Mesendoderm (in vitro differentiated cells): ENCODE data around the gene CLSTN1.

Source experiments
- DNase-seq: peaks from one replicate; pipeline ENCODE4 v3.0.0; 2013
- H2AK5ac ChIP-seq: 2 replicates; pipeline ENCODE4 v1.6.1; 2013; ENCODE audit warnings: low read length, inconsistent platforms
- H2BK120ac ChIP-seq: 2 replicates; pipeline ENCODE4 v1.6.1; 2013; ENCODE audit warnings: low read depth, mild to moderate bottlenecking, low read length, moderate library complexity, mixed read lengths
- H2BK15ac ChIP-seq: replicated peaks from 2 replicates; pipeline ENCODE4 v1.6.1; 2013; ENCODE audit warnings: low read depth, mild to moderate bottlenecking, moderate library complexity
- H2BK5ac ChIP-seq: 2 replicates; pipeline ENCODE4 v1.6.1; 2013; ENCODE audit warnings: low read length, inconsistent platforms
- H3K18ac ChIP-seq: 2 replicates; pipeline ENCODE4 v1.6.1; 2013; ENCODE audit warnings: mild to moderate bottlenecking, low read length, mixed read lengths
- H3K23ac ChIP-seq: one replicate; pipeline ENCODE4 v1.6.1; 2013; ENCODE audit warnings: low read length
- H3K27ac ChIP-seq: 2 replicates; pipeline ENCODE4 v1.5.1; 2013; ENCODE audit warnings: low read depth, mild to moderate bottlenecking, inconsistent platforms, low read length, moderate library complexity
- H3K27me3 ChIP-seq: 2 replicates; pipeline ENCODE4 v1.6.1; 2013; ENCODE audit warnings: low read length, control low read depth, mild to moderate bottlenecking, inconsistent platforms; ENCODE audit not compliant: insufficient read depth, poor library complexity
- H3K36me3 ChIP-seq: 2 replicates; pipeline ENCODE4 v1.6.1; 2013; ENCODE audit warnings: low read length, inconsistent platforms; ENCODE audit not compliant: control insufficient read depth, insufficient read depth
- H3K4ac ChIP-seq: one replicate; pipeline ENCODE4 v1.6.1; 2013; ENCODE audit warnings: low read depth, mild to moderate bottlenecking, low read length, moderate library complexity
- H3K4me1 ChIP-seq: 2 replicates; pipeline ENCODE4 v1.6.1; 2013; ENCODE audit warnings: low read depth, low read length, inconsistent platforms; ENCODE audit not compliant: control insufficient read depth
- H3K4me2 ChIP-seq: 2 replicates; pipeline ENCODE4 v1.6.1; 2013; ENCODE audit warnings: low read length
- H3K4me3 ChIP-seq: 2 replicates; pipeline ENCODE4 v1.5.1; 2013; ENCODE audit warnings: mild to moderate bottlenecking, low read length
- H3K56ac ChIP-seq: one replicate; pipeline ENCODE4 v1.6.1; 2013; ENCODE audit warnings: low read length
- H3K79me1 ChIP-seq: 2 replicates; pipeline ENCODE4 v1.6.1; 2013; ENCODE audit warnings: low read length, inconsistent platforms
- H3K79me2 ChIP-seq: 2 replicates; pipeline ENCODE4 v1.6.1; 2013; ENCODE audit warnings: mild to moderate bottlenecking, low read length; ENCODE audit not compliant: control insufficient read depth, insufficient read depth
- H3K9ac ChIP-seq: 2 replicates; pipeline ENCODE4 v1.6.1; 2013; ENCODE audit warnings: low read length, inconsistent platforms
- H4K5ac ChIP-seq: one replicate; pipeline ENCODE4 v1.6.1; 2013; ENCODE audit warnings: low read length
- H4K8ac ChIP-seq: one replicate; pipeline ENCODE4 v1.6.1; 2013; ENCODE audit warnings: low read depth, mild to moderate bottlenecking, control low read depth, low read length, moderate library complexity
- WGBS: extraction: QIAGEN DNeasy Blood & Tissue Kit; methylation state at CpG from one replicate; pipeline ENCODE4 v1.1.7; 2013; ENCODE audit warnings: low lambda C conversion rate, missing lambda C conversion rate; ENCODE audit not compliant: insufficient coverage; ENCODE audit errors: extremely low coverage; 5-methylcytosine and 5-hydroxymethylcytosine counted together

CLSTN1 gene

DNA sequence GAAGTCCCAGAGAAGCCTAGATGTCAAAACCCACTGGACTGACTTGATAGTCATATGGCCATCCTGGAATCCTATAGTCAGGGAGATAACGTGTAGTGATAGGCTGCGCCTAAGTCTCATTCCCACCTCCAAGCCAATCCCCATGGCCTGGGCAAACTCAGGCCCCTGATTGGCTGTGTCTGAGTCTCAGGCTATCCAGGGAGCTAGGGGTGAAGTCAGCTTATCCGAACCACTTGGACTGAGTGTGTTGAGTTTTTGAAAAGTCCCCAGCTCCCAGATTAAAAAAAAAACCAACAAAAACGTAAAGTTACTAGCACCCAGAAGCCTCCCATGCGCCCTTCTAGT, 120.6 kb downstream of the CLSTN1 start:
- Histone ChIP-seq H3K4me1 (no peaks in the 10 kb centered on the region), H4K5ac (no peak overlapping the region), H3K79me1 (no peaks in the 10 kb centered on the region), H4K8ac (no peak overlapping the region), H3K23ac (no peak overlapping the region), H2AK5ac (no peak overlapping the region), H3K56ac (no peak overlapping the region), H3K27me3 (no peaks in the 10 kb centered on the region), H3K9ac (no peak overlapping the region), H3K4me2 (no peak overlapping the region), H3K4ac (no peak overlapping the region), H3K27ac (no peak overlapping the region), H3K4me3 (no peak overlapping the region), H3K36me3 (no peaks in the 10 kb centered on the region), H3K18ac (no peak overlapping the region), H2BK120ac (no peak overlapping the region), H3K79me2 (no peaks in the 10 kb centered on the region), H2BK5ac (no peak overlapping the region), H2BK15ac (no peak overlapping the region)
- no peak for DNase-seq
- WGBS: no CpG with 5 or more reads among the region's 5 CpGs

DNA sequence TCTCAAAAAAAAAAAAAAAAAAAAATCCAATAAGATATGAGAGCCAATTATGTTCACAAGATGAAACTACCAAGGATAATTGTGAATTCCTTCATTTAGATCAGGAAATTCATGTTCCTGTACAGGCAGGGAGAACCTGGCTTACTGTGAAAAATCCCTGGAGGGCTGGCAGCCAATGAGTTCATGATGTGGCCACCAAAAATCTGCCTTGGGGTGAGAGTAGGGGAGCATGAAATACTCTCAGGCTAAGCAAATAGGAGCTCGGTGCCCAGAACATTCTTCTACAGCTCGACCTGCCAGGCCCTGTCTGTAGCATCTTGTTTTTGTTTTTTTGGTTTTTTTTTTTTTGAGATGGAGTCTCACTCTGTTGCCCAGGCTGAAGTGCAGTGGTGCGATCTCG, 122.1 kb downstream of the CLSTN1 start:
- no CpG with 5 or more reads among the region's 4 CpGs for WGBS
- H3K27me3 ChIP-seq: no peaks in the 10 kb centered on the region
- no peak overlapping the region for H2BK5ac ChIP-seq
- no peak overlapping the region for H2AK5ac ChIP-seq
- no peak overlapping the region for H3K9ac ChIP-seq
- no peak overlapping the region for H3K4me3 ChIP-seq
- H4K8ac ChIP-seq: no peak overlapping the region
- H3K56ac ChIP-seq: no peak overlapping the region
- H3K4me1 ChIP-seq: no peaks in the 10 kb centered on the region
- H3K79me2 ChIP-seq: no peaks in the 10 kb centered on the region
- no peaks in the 10 kb centered on the region for H3K79me1 ChIP-seq
- H2BK15ac ChIP-seq: no peak overlapping the region
- no peak overlapping the region for H3K27ac ChIP-seq
- DNase-seq: no peak
- H3K23ac ChIP-seq: no peak overlapping the region
- H4K5ac ChIP-seq: no peak overlapping the region
- no peaks in the 10 kb centered on the region for H3K36me3 ChIP-seq
- H3K18ac ChIP-seq: no peak overlapping the region
- no peak overlapping the region for H3K4ac ChIP-seq
- no peak overlapping the region for H2BK120ac ChIP-seq
- H3K4me2 ChIP-seq: no peak overlapping the region

DNA sequence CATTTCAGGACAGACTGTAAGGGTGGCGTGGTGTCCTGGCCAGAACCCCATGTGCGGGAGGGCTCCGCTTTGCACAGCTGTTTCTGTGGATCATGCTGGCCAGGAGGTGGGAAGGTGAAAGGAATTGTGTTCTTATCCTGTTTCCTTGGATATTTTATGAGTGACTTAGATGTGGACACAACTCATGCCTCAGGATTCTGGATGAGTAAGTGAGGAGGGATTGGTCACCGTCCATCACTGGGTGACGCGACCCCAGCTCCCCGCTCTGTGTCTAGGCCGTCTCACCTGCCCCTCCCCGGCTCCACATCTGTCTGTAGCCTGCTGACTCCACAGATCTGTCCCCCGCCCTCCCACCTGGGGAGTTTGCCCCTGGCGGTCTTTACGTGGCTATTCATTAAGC, 123.4 kb downstream of the CLSTN1 start:
- H3K36me3 ChIP-seq: no peaks in the 10 kb centered on the region
- no peak overlapping the region for H2BK120ac ChIP-seq
- H2BK5ac ChIP-seq: no peak overlapping the region
- no peak overlapping the region for H3K56ac ChIP-seq
- no peaks in the 10 kb centered on the region for H3K27me3 ChIP-seq
- no peak overlapping the region for H2BK15ac ChIP-seq
- no peaks in the 10 kb centered on the region for H3K79me2 ChIP-seq
- H3K4ac ChIP-seq: no peak overlapping the region
- H4K5ac ChIP-seq: no peak overlapping the region
- WGBS: no CpG with 5 or more reads among the region's 12 CpGs
- H4K8ac ChIP-seq: no peak overlapping the region
- no peak for DNase-seq
- H3K23ac ChIP-seq: no peak overlapping the region
- no peak overlapping the region for H3K4me2 ChIP-seq
- no peak overlapping the region for H3K9ac ChIP-seq
- H3K18ac ChIP-seq: no peak overlapping the region
- no peaks in the 10 kb centered on the region for H3K4me1 ChIP-seq
- H3K79me1 ChIP-seq: no peaks in the 10 kb centered on the region
- H2AK5ac ChIP-seq: no peak overlapping the region
- H3K27ac ChIP-seq: no peak overlapping the region
- H3K4me3 ChIP-seq: no peak overlapping the region

DNA sequence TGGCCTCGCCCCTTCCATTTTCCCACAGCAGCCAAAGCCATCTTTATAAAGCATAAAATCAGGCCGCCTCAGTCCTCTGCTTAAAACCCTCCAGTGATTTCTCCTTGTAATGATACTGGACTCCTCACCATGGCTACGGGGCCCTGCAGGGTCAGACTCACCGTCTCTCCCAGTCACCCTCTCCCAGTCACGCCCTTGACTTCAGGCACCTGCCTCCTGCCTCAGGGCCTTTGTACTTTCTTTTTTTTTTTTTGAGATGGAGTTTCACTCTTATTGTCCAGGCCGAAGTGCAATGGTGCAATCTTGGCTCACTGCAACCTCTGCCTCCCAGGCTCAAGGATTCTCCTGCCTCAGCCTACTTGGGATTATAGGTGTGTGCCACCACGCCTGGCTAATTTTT, 124.4 kb downstream of the CLSTN1 start:
- Histone ChIP-seq H3K36me3 (no peaks in the 10 kb centered on the region), H3K4me1 (no peaks in the 10 kb centered on the region), H4K8ac (no peak overlapping the region), H3K79me2 (no peaks in the 10 kb centered on the region), H3K79me1 (no peaks in the 10 kb centered on the region), H2BK15ac (no peak overlapping the region), H3K23ac (no peak overlapping the region), H3K56ac (no peak overlapping the region), H2BK5ac (no peak overlapping the region), H3K27me3 (no peaks in the 10 kb centered on the region), H2BK120ac (no peak overlapping the region), H3K18ac (no peak overlapping the region), H3K4ac (no peak overlapping the region), H3K4me3 (no peak overlapping the region), H2AK5ac (no peak overlapping the region), H3K27ac (no peak overlapping the region), H4K5ac (no peak overlapping the region), H3K9ac (no peak overlapping the region), H3K4me2 (no peak overlapping the region)
- no CpG with 5 or more reads among the region's 7 CpGs for WGBS
- DNase-seq: no peak

DNA sequence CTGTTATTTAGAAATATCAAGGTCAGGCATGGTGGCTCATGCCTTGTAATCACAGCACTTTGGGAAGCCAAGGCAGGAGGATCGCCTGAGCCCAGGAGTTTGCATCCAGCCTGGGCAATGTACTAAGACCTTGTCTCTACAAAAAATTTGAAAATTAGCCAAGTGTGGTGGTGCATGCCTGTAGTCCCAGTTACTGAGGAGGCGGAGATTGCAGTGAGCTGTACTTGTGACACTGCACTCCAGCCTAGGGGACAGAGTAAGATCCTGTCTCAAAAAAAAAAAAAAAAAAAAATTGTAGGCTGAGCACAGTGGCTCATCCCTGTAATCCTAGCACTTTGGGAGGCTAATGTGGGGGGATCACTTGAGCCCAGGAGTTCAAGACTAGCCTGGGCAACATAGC, 127.0 kb downstream of the CLSTN1 start:
- H2AK5ac ChIP-seq: no peak overlapping the region
- H3K36me3 ChIP-seq: no peaks in the 10 kb centered on the region
- H3K56ac ChIP-seq: no peak overlapping the region
- H2BK5ac ChIP-seq: no peak overlapping the region
- no peak overlapping the region for H4K8ac ChIP-seq
- no CpG with 5 or more reads among the region's 2 CpGs for WGBS
- H3K4me3 ChIP-seq: no peak overlapping the region
- no peaks in the 10 kb centered on the region for H3K4me1 ChIP-seq
- no peak overlapping the region for H3K23ac ChIP-seq
- H2BK120ac ChIP-seq: no peak overlapping the region
- H4K5ac ChIP-seq: no peak overlapping the region
- H3K4ac ChIP-seq: no peak overlapping the region
- DNase-seq: no peak
- no peaks in the 10 kb centered on the region for H3K79me1 ChIP-seq
- no peak overlapping the region for H3K27ac ChIP-seq
- no peak overlapping the region for H3K4me2 ChIP-seq
- H3K27me3 ChIP-seq: no peaks in the 10 kb centered on the region
- no peak overlapping the region for H2BK15ac ChIP-seq
- H3K18ac ChIP-seq: no peak overlapping the region
- no peaks in the 10 kb centered on the region for H3K79me2 ChIP-seq
- H3K9ac ChIP-seq: no peak overlapping the region

DNA sequence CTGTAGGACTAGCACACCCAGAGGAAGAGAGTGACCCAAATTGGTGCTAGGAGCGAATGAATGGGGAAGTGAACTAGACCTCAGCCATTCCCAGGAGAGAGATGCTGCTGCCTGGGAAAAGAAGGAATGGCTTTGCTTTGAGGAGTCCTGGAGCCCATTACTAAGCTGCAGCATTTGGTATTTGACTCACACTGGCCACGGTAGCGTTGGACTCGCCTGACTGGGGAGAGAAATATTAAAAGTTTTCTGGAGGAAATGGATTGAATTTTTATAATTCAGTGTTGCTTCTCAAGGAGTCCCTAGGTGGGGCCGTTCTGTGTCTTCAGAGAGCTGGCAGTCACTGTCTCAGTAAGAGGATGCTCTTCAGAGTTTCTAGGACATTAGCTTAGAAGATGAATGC, 132.1 kb downstream of the CLSTN1 start:
- no peaks in the 10 kb centered on the region for H3K79me2 ChIP-seq
- no peak overlapping the region for H3K18ac ChIP-seq
- H3K4me2 ChIP-seq: no peak overlapping the region
- no peak for DNase-seq
- H3K56ac ChIP-seq: no peak overlapping the region
- H2BK120ac ChIP-seq: no peak overlapping the region
- H3K27me3 ChIP-seq: peaks cover 9% of the 10 kb centered on the region
- no peak overlapping the region for H2BK15ac ChIP-seq
- H2BK5ac ChIP-seq: no peak overlapping the region
- peaks cover 2% of the 10 kb centered on the region for H3K4me1 ChIP-seq
- no peak overlapping the region for H3K4ac ChIP-seq
- H4K5ac ChIP-seq: no peak overlapping the region
- H4K8ac ChIP-seq: no peak overlapping the region
- H3K79me1 ChIP-seq: no peaks in the 10 kb centered on the region
- H3K23ac ChIP-seq: no peak overlapping the region
- no peak overlapping the region for H3K27ac ChIP-seq
- H3K36me3 ChIP-seq: no peaks in the 10 kb centered on the region
- no peak overlapping the region for H3K4me3 ChIP-seq
- no peak overlapping the region for H2AK5ac ChIP-seq
- WGBS: no CpG with 5 or more reads among the region's 5 CpGs
- no peak overlapping the region for H3K9ac ChIP-seq
